NCI-H2196 (cell line): ENCODE data around the gene FKBP1A.

Source experiments
- DNase-seq: peaks from one replicate; lab custom pipeline; 2025; ENCODE audit not compliant: unreplicated experiment; lab: John Stamatoyannopoulos, UW

Gene FKBP1A

DNA sequence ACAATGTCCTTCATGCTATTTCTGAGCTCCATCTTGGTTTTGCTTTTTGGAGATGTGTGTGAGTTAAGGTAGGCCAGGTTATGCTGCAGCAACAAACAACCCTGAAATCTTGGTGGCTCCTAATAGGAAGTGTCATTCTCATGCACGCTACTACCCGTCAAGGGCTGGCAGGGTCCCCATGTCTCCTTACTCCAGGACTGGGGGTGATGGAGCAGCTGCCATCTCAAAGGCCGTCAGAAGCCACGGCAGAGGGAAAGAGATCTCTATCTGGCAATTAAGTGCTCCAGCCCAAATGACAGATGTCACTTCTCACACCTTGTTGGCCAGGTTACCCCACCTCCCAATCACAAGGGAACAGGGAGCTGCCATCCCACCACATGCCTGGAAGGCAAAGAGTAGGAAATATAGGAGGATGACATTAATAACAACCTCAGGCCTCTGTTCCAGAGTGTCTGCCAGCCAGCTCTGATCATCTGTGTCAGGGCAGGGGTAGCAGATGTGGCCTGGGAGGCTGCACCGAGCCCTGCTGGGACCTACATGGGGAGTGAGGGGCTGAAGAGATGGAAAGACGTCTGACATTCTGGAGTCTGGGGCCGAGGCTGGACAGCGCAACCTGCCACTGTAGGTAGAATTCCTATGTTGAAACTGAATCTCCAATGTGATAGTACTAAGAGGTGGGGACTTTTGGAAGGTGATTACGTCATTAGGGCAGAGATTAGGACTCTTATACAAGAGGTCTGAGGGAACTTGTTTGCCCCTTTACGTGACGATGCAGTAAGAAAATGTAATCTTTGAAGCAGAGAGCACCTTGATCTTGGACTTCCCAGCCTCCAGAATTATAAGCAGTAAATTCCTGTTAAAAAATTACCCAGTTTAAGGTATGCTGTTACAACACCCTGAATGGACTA lies 59.1 kb downstream of the FKBP1A start:
- no peak for DNase-seq

DNA sequence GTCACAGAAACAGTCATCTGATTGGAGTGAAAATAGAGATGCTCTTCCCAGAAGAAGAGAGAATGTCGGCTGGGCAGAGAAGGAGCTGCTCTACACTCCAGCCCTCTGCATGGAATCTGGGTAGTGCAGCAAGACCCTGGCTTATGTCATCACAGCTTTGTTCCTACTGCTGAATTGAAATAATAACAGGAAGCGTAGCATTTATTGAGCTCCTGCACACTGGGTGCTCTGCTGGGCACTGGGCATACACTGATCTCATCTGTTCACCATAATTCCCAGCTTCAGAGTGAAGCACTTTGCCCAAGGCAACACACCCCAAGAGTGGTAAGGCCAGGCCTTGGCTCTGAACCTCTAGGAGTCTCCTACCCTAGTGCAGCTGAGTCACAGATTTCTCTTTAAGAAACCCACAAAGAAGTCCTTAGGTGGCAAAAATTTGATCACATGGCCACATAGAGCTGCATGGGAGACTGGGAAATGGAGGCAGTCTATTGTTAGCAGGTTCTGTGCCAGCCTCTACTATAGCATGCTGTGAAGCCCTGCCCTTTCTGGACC lies 60.0 kb downstream of the FKBP1A start:
- no peak for DNase-seq

DNA sequence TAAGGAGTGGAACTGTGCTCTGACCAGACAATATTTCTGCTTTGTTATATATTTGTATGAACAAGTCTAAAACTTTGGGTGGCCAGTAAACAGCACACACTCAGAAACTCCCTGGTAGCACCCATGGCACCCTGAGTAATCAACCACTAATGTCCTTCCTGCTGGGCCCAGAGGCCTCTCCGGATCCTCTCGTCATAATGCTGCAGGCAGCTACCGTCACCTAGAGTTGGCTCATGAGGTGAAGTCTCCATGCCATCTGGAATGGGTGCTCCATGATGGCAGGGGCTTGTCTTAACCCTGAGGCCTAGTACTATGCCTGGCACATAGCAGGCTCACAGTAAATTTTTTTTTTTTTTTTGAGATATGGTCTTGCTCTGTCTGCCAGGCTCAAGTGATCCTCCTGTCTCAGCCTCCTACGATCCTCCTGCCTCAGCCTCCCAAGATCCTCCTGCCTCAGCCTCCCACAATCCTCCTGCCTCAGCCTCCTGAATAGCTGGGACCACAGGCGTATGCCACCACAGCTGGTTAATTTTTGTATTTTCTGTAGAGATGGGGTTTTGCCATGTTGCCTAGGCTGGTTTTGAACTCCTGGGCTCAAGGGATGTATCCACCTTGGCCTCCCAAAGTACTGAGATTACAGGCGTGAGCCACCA lies 60.9 kb downstream of the FKBP1A start:
- no peak for DNase-seq

DNA sequence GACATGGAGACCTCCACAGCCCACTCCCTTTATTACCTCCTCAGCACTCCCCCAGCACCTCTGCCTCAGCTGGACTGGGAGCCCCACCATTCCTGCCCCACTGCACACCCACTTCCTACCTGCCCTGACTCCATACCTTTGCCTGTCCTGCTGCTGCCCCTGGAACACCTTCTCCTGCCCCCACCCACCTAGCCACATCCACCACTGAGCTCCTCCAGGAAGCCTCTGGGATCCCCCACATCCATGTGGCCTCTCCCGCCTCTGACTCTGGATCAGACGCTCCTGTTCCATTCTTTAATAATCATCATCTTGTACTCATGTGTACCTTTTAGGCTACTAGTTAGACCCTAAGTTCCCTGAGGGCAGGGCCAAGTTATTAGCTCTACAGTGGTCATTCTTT lies 61.8 kb downstream of the FKBP1A start:
- no peak for DNase-seq

DNA sequence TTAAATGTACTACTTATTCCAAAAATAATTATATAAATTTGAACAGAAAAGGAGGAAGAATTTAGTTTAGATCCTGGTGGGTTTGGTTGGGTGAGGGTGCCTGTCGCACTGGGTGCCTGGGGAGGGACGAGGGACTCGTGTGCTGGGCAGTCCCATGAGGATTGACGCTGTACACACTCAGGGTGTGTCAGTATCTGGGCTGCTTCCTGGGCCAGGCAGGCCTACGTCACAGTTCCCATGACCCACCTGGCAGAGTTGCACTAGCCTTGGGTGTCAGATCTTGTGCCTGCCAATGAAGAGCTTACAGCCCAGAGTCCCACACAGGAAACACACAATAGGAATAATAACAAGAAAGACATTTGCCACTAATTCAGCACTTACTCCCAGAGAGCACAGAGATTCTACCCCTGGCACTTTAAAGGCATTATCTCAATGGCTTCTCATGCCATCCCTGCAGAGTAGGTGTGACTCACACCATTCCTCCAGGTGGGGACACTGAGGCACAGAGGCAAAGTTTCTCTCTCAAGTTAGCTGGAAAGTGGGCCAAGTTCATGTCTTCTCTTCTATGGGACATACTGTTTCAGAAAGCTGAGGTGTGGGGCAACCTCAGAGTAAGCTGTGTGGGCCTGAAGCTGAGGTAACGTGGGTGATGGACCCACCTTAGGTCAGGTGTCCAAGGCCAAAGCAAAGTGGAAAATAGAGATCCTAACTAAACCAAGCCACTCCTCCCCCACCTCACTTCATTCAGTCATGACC lies 62.6 kb downstream of the FKBP1A start:
- DNase-seq = no peak

DNA sequence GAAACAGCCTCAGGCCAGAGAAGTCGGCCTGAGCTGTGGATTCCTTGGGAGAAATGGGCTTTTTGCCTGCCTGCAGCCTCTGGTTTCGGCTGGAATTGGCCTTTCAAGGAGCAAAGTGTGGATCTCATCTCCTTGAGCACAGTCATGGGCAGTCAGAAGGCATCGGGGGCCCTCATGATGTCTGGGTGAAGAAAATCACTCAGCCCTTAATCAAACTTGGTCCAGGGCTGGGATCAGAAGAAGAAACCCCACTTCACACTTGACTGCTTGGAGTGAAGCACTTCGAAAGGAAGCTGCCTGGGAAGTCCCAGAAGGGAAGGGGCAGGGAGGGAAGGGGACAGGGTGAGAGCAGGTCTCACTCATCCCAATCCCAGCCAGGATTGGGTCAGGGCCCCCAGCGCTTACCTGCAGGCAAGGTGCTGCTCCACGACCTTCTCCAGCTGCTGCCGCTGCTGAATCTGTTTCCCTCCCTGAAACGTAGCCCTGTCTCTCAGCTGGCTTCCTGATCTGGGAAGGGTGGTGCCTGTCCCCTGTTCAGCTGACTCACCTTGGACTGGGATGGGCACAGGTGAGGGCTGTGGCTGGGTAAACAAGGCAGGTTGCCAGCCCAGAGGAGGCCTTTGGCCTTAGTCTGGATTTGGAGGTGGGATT lies 64.0 kb downstream of the FKBP1A start, which contains the start of gene SDCBP2:
Gene SDCBP2 (minus strand): TSS at position 460 of the 651 bp plus-strand sequence. CDS start 8,723 bp downstream, outside the sequence.
- peak; percentile 40 for DNase-seq

DNA sequence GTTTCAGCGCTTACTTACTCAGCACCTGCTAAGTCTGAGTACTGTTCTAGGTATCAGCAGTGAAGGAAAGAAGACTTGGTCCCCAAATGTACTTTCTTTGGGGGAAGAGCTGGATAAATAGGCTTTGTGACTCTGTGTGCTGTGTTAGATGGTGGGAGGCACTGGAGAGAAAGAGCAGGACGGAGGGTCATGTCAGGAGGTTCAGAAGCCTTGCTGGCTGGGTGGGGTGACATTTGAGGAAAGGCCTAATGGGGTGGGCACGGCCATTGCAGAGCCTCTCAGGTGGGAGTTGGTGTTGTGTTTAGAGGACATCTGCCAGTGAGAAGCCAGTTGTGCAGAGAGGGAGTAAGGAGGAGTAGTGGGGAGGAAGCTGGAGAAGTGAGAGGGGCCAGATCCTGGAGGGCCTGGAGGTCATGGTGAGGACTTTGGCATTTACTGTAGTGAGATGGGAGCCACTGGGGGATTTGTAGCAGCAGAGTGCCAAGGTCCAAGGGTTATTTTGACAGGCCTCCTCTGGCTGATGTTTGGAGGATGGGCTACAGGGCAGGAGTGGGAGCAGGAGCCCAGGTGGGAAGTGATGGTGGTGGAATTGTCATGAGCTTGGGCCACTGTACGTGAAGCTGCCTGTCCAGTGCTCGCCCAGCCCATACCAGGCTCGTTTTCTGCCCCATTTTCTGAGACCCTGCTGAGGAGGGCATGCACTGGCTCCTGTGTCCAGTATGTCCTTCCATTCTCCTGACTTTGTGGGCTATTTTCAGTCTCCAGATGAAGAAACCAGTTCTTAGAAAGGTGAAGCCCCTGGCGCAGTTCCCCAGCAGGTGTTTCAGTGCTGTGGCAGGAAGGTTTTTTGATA lies 64.8 kb downstream of the FKBP1A start:
- no peak for DNase-seq

DNA sequence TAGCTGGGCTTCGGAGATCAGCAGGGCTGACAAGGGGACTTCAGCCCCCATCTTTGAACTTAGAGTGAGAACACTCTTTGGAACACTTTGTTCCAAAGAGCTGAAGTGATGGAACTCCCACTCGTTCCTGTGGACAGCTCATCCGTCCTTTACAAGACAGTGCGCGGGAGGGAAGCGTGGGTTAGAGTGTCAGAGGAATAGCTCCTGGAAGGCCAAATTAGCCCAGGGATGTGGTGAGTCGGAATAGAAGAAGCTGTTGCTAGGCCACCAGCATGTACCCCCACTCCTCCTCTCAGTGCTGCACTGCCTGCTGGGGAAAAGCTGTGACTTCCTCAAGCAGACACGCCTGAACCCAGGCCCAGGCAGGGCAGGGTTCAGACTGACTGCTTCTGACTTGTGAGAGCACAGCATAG lies 65.6 kb downstream of the FKBP1A start:
- DNase-seq = no peak

DNA sequence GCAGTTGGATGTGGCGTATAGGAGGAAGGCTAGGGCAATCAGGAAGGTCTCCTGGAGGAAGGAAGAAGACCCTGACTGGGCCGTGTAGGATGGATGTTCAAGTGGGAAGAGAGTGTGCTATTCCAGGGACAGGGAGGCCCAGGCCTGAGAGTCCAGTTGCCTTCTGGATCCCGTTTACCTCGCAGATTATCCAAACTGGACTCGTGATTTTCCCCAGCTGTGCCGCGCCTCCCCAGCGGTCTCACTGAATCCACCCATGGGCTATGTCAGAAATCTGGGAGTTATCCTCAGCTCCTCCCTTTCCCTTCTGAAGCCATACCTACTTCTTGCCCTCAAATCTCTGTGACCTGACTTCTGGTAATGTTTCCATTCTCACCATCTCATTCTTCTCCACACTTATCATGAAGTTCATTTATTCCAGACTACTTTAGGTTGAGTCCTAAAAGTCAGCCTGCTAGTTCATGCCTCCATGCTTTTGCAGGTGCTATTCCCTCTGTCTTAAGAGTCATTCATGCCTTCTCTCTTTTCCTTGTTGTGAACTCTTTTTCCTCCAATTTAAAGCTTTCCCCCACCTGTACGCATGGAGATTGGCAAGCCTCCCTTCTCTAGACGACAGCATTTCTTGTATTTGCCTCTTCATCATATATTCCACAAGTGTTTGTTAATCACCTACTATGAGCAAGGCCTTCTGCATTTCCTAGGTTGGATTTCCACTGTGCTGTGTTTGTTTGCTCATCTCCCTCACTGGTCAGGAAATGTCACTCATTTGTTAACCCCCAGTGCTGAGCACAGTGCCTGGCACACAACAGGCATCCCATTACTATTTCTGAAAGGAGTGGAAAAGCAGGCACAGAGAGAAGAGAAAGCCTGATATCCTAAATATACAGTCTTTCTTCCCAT lies 66.6 kb downstream of the FKBP1A start:
- no peak for DNase-seq

DNA sequence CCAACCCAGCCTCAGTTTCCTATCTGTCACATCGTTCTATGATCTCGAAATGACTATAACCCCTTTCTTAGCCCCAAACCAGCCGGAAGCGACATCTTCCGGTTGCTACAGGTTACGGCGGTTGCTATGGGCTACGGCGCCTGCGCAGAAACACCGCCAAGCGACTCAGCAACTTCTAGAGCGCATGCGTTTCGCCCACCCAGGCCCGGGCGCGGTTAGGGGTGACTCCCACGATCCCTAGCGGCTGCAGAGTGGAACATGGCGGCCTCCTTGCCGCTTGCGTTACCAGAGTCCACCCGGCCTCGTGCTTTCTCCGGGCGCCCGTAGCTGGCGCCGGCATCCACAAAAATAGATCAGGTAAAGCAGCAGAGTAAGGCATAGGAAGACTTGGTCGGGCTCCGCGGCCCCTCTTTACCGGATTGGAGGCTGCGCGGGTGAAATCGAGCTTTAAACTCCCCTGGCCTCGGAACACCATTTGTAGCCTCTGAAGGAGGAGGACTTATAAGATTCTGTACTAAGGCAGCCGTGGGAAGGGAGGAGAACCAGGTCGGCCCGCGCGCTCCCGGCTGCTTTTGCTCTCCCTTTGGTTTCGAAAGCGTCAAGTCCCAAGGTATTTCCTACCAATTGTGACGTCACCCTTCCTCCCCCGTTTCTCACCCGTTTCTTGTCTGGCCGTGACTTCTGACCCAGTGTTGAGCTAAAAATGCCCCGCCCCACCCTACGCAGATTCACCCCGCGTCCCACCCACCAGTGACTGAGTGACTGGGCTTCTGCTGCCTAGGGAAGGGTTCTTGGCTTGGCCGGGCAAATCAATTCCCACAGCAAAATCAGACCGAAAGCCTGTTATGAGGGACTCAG lies 67.5 kb downstream of the FKBP1A start:
- DNase-seq = peak; percentile 95

DNA sequence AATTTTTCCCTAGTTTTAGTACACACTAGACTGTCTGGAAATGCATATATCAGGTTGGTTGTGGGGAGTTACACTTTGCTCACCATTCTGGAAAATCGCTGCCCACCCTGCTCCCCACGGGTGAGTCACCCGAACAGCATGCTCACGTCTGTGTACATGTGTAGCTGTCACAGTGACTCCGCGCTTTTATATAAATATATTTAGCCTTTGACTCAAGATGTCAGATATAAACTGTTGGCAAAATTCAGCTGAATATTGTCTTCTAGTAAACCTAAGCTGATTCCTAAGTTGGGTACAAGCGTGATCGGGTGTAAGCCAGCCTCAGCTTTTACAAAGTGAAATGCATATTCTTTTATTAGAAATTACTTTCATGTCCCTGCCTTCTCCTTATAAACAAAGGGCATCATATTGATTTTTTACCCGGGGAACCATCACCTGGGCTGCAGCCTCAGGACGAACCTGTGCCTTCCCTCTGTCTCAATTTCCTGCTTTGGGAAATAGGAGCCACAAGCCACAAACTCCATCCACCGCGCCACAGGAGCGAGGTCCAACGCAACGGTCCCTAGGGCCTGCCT lies 68.2 kb downstream of the FKBP1A start:
- no peak for DNase-seq

DNA sequence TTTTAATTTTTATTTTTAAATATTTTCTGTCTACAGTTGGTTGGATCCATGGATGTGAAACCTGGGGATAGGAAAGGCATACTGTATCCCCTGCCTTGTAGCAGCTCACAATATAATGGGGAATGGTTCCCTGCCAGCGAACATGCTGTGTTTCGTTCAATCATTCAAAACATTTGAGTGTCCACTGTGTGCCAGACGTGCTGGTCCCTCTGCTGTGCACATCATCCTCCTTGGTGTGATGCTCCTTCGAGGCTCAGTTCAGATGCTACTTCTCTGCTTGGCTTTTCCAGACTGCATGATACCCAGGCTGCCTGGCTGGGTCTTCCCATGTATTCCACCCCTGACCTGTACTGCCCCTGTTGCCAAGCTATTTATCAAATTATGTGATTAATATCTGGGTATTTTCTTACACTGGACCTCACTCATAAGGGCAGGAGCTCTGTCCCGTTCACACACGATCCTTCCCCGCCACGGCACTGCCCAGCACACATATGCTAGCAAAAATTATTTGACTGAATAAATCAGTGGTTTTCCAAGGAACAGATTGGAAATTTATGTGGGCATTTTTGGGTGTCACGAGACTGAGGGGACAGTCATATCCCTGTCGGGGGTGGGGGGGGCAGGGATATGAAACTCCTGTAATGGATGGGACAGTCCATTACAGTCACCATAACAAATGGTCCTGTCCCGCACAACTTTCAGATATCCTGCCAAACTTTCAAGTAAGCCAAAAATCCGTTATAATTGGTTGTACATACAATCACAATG lies 68.8 kb downstream of the FKBP1A start:
- DNase-seq = no peak

DNA sequence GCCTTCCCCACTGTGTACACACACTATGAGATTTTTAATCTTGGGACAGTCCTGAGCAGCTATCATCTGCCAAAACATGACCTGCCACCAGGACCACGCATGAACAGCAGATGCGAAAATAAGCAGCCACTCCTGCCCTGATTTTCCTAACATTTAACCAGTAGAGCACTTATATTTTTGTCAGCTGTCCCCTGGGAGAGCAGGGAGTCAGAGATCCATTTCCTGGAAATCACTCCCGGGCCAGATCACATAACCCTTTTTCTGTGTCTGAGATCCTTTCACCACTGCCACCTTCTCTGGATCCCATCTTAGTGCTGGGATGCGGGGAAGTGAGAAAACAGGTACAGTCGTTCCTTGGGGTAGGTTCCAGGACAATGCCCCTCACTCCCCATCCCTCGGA lies 69.6 kb downstream of the FKBP1A start:
- DNase-seq = no peak

DNA sequence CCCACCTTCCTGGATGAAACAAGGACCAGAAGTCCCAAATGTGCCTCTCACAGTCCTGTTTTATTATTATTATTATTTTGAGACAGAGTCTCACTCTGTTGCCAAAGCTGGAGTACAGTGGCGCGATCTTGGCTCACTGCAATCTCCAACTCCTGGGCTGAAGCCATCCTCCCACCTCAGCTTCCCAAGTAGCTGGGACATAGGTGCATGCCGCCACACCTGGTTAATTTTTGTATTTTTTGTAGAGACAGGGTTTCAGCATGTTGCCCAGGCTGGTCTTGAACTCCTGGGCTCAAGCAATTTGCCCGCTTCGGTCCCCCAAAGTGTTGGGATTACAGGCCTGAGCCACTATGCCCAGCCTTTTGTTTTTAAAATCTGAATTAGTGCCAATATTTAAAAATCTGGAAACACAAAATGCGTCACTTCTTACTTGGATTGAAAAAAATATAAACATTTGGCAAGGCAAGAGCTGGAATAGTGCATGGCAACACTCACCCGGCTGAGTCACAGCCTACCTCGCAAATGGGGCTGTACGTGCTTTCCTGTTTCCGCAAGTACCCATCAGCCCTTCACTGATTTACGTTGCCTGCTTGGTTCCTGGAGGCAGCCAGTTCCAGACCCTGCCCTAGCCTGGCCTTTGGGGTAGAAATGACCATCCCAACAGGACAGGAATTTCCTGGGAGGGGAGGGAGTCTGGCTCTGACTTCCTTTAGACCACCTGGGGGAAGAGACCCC lies 70.2 kb downstream of the FKBP1A start:
- no peak for DNase-seq

DNA sequence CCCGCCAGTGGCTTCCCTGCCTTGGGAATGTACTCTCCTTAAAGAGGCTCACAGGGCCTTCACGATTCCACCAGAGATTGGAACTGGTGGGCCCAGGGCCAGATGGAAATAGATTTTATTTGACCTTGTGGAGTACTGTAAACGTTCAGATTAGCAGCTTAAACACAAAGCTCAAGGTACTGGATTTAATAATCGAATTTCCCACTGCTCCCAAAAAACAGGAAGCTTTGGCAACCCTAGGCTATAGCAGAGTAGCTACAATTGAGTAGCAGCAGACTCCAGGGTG lies 71.3 kb downstream of the FKBP1A start:
- no peak for DNase-seq

DNA sequence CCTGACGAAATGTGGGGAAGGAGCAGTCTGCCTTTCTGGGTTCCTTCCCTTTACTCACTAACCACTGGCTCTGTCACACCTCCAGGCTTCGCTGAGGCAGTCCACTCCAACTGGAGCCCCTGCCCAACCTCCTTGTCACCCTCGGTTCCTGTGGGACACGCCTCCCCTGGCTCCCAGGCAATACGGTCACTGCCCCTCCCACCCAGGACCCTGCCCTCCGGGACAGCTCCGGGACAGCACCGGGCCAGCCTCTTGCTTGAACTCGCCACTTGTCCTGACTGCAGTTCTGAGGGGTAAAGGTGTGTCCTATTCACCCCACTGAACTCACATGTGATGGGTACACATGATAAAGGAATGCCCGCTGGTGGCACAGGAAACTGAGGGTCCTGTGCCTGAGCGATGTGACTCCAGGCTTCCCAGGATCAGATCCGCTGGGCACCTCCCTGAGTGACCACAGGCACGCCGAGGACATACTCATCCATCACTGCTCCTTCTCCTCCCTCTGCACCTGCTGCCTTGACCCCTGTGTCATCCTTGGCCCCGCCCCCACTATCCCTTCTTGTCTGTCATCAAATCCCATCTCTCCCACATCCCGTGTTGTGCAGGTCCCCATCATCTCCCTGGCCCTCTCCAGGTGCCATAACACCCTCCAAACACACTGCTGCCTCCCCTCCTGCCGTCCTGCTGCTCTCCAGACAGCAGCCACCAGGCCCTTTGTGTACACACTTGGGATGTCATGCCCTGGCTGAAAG lies 71.8 kb downstream of the FKBP1A start:
- DNase-seq = no peak
